ENCODE measurements around the gene SYT8. TPM values are rescaled to one million over a fixed set of nuclear protein-coding genes. Genes with fewer than 3 reads are reported as not detected.

SYT8 gene
- total RNA-seq, 1 donor from 2014 or later: 0.17 TPM

GRCh38 chr11:1845095-1845429 lies 10.3 kb downstream of the SYT8 start:
- peaks cover 21% of the 10 kb centered on the region for H3K27me3 ChIP-seq (ENCODE audit: control insufficient read depth, insufficient read depth, low read length)
- no peak overlapping the region for H3K4me3 ChIP-seq (ENCODE audit: low read depth, low read length)
- H3K36me3 ChIP-seq (ENCODE audit: control insufficient read depth, insufficient read depth, low read length): no peaks in the 10 kb centered on the region
- DNase-seq (ENCODE audit: low read depth): no peak
- no peak for TF ChIP-seq CTCF (IDR thresholded peaks at IDR 0.05; ENCODE audit: insufficient read depth, low read length, poor library complexity, severe bottlenecking)

- H3K27me3 ChIP-seq (ENCODE audit: control insufficient read depth, insufficient read depth, low read length): peaks cover 21% of the 10 kb centered on the region
Observed at GRCh38 chr11:1845561-1846452, 11.0 kb downstream of the SYT8 start.

GRCh38 chr11:1846453-1846932 lies 11.7 kb downstream of the SYT8 start:
- H3K27me3 ChIP-seq (ENCODE audit: control insufficient read depth, insufficient read depth, low read length): peaks cover 21% of the 10 kb centered on the region

More at GRCh38 chr11:1845561-1846452, 11.0 kb downstream of the SYT8 start:
- TF ChIP-seq CTCF (IDR thresholded peaks at IDR 0.05; ENCODE audit: insufficient read depth, low read length, poor library complexity, severe bottlenecking): no peak
- Histone ChIP-seq H3K36me3 (ENCODE audit: control insufficient read depth, insufficient read depth, low read length) (no peaks in the 10 kb centered on the region), H3K4me3 (ENCODE audit: low read depth, low read length) (no peak overlapping the region)
- DNase-seq (ENCODE audit: low read depth): no peak

GRCh38 chr11:1847006-1847735 lies 12.4 kb downstream of the SYT8 start:
- DNase-seq (ENCODE audit: low read depth): no peak
- H3K4me3 ChIP-seq (ENCODE audit: low read depth, low read length): no peak overlapping the region
- H3K36me3 ChIP-seq (ENCODE audit: control insufficient read depth, insufficient read depth, low read length): no peaks in the 10 kb centered on the region
- TF ChIP-seq CTCF (IDR thresholded peaks at IDR 0.05; ENCODE audit: insufficient read depth, low read length, poor library complexity, severe bottlenecking): no peak
- peaks cover 23% of the 10 kb centered on the region for H3K27me3 ChIP-seq (ENCODE audit: control insufficient read depth, insufficient read depth, low read length)

More at GRCh38 chr11:1846453-1846932, 11.7 kb downstream of the SYT8 start:
- TF ChIP-seq CTCF (IDR thresholded peaks at IDR 0.05; ENCODE audit: insufficient read depth, low read length, poor library complexity, severe bottlenecking): no peak
- DNase-seq (ENCODE audit: low read depth): no peak
- H3K36me3 ChIP-seq (ENCODE audit: control insufficient read depth, insufficient read depth, low read length): no peaks in the 10 kb centered on the region
- H3K4me3 ChIP-seq (ENCODE audit: low read depth, low read length): no peak overlapping the region

GRCh38 chr11:1847926-1848639 lies 13.3 kb downstream of the SYT8 start:
- no peak for DNase-seq (ENCODE audit: low read depth)
- no peak for TF ChIP-seq CTCF (IDR thresholded peaks at IDR 0.05; ENCODE audit: insufficient read depth, low read length, poor library complexity, severe bottlenecking)
- H3K36me3 ChIP-seq (ENCODE audit: control insufficient read depth, insufficient read depth, low read length): no peaks in the 10 kb centered on the region
- H3K4me3 ChIP-seq (ENCODE audit: low read depth, low read length): no peak overlapping the region
- H3K27me3 ChIP-seq (ENCODE audit: control insufficient read depth, insufficient read depth, low read length): peaks cover 26% of the 10 kb centered on the region

Measured in kidney epithelial cell (primary cell).